SJCRH30 (cell line): Measurements from ENCODE around the gene LAPTM4A. TPM values are rescaled to one million over a fixed set of nuclear protein-coding genes. Genes with fewer than 3 reads are reported as not detected.
"Not testable (repeated sequence)": the region's sequence is repeated elsewhere in the genome, so short reads cannot be mapped to it uniquely, and the experiment has no call there.

Source experiments
- DNase-seq, 2 experiments: peaks; one replicate each; pipeline ENCODE4 v3.0.0-alpha.2; 2015 to 2020
- H3K27ac ChIP-seq: fragments of 250-450 bp; sonication (Bioruptor Pico); 2 replicates; pipeline ENCODE4 v1.5.1; 2020; ENCODE audit warnings: mild to moderate bottlenecking, moderate library complexity
- H3K27me3 ChIP-seq: fragments of 250-450 bp; sonication (Bioruptor Pico); 2 replicates; pipeline ENCODE4 v1.5.1; 2020; ENCODE audit warnings: mild to moderate bottlenecking, moderate library complexity
- H3K36me3 ChIP-seq: fragments of 250-450 bp; sonication (Bioruptor Pico); 2 replicates; pipeline ENCODE4 v1.5.1; 2020; ENCODE audit warnings: mild to moderate bottlenecking, moderate library complexity
- H3K4me1 ChIP-seq: fragments of 250-450 bp; sonication (Bioruptor Pico); 2 replicates; pipeline ENCODE4 v1.5.1; 2020; ENCODE audit warnings: mild to moderate bottlenecking, moderate library complexity
- H3K4me3 ChIP-seq: fragments of 250-450 bp; sonication (Bioruptor Pico); 2 replicates; pipeline ENCODE4 v1.5.1; 2020; ENCODE audit warnings: mild to moderate bottlenecking, moderate library complexity
- H3K9me3 ChIP-seq: fragments of 250-450 bp; sonication (Bioruptor Pico); replicated peaks from 2 replicates; pipeline ENCODE4 v1.5.1; 2020; ENCODE audit warnings: mild to moderate bottlenecking, moderate library complexity
- total RNA-seq: library from RNA; depleted of rRNA; stranded (reverse); fragments of >200 nt; shearing (Covaris generic); gene quantifications from 2 replicates; pipeline ENCODE4 v1.2.3, GENCODE V29; 2014

Gene LAPTM4A
- total RNA-seq, 1 experiment from 2014 or later, result 133 TPM

- not testable (repeated sequence) for H3K4me1 ChIP-seq, H3K36me3 ChIP-seq, H3K9me3 ChIP-seq, H3K4me3 ChIP-seq, H3K27ac ChIP-seq, DNase-seq, H3K27me3 ChIP-seq
Observed at GRCh38 chr2:20085909-20086308, 34.5 kb upstream of the LAPTM4A start.

GRCh38 chr2:20082812-20083211 is 31.4 kb upstream of the LAPTM4A start:
- not testable (repeated sequence) for H3K27ac ChIP-seq, H3K36me3 ChIP-seq, H3K27me3 ChIP-seq, H3K9me3 ChIP-seq, DNase-seq, H3K4me3 ChIP-seq
- peaks cover 15% of the 10 kb centered on the region for H3K4me1 ChIP-seq

- Histone ChIP-seq H3K27ac (no peak overlapping the region), H3K27me3 (no peaks in the 10 kb centered on the region), H3K9me3 (peaks cover 3% of the 10 kb centered on the region; the same call in 1 of the 2 replicates), H3K4me1 (peaks cover 15% of the 10 kb centered on the region), H3K4me3 (no peak overlapping the region), H3K36me3 (no peaks in the 10 kb centered on the region)
- no peak for DNase-seq
Observed at GRCh38 chr2:20081841-20082240, 30.4 kb upstream of the LAPTM4A start.

GRCh38 chr2:20080839-20081415 is 29.5 kb upstream of the LAPTM4A start:
- Histone ChIP-seq H3K9me3 (no peaks in the 10 kb centered on the region; the same call in 1 of the 2 replicates), H3K36me3 (no peaks in the 10 kb centered on the region), H3K27me3 (no peaks in the 10 kb centered on the region), H3K27ac (no peak overlapping the region), H3K4me3 (no peak overlapping the region), H3K4me1 (peaks cover 15% of the 10 kb centered on the region)
- peak; percentile 87 to 91 for DNase-seq

- no peak for DNase-seq
- H3K9me3 ChIP-seq, result no peaks in the 10 kb centered on the region; the same call in 1 of the 2 replicates
- no peak overlapping the region for H3K4me3 ChIP-seq
- H3K27ac ChIP-seq, result no peak overlapping the region
- H3K36me3 ChIP-seq, result no peaks in the 10 kb centered on the region
- H3K4me1 ChIP-seq, result peaks cover 15% of the 10 kb centered on the region
- H3K27me3 ChIP-seq, result no peaks in the 10 kb centered on the region
Observed at GRCh38 chr2:20080428-20080827, 29.0 kb upstream of the LAPTM4A start.

GRCh38 chr2:20079546-20080115 is 28.2 kb upstream of the LAPTM4A start:
- no peaks in the 10 kb centered on the region; the same call in 1 of the 2 replicates for H3K9me3 ChIP-seq
- no peak for DNase-seq
- H3K27ac ChIP-seq, result no peak overlapping the region
- H3K36me3 ChIP-seq, result no peaks in the 10 kb centered on the region
- no peak overlapping the region for H3K4me3 ChIP-seq
- H3K4me1 ChIP-seq, result peaks cover 15% of the 10 kb centered on the region
- H3K27me3 ChIP-seq, result no peaks in the 10 kb centered on the region

GRCh38 chr2:20077411-20077940 is 26.0 kb upstream of the LAPTM4A start:
- Histone ChIP-seq H3K4me3 (no peak overlapping the region), H3K9me3 (no peaks in the 10 kb centered on the region; the same call in 1 of the 2 replicates), H3K27ac (no peak overlapping the region), H3K4me1 (peaks cover 15% of the 10 kb centered on the region), H3K27me3 (no peaks in the 10 kb centered on the region), H3K36me3 (no peaks in the 10 kb centered on the region)
- no peak for DNase-seq

- Histone ChIP-seq H3K4me3 (no peak overlapping the region), H3K36me3 (no peaks in the 10 kb centered on the region), H3K27ac (no peak overlapping the region), H3K27me3 (no peaks in the 10 kb centered on the region), H3K4me1 (peaks cover 19% of the 10 kb centered on the region), H3K9me3 (no peaks in the 10 kb centered on the region; the same call in 1 of the 2 replicates)
- no peak for DNase-seq
Observed at GRCh38 chr2:20076757-20077156, 25.3 kb upstream of the LAPTM4A start.

- no peak overlapping the region for H3K27ac ChIP-seq
Observed at GRCh38 chr2:20074901-20075300, 23.5 kb upstream of the LAPTM4A start.

GRCh38 chr2:20074046-20074648 is 22.7 kb upstream of the LAPTM4A start:
- not testable (repeated sequence) for H3K27me3 ChIP-seq, H3K27ac ChIP-seq, H3K9me3 ChIP-seq, DNase-seq, H3K4me3 ChIP-seq, H3K36me3 ChIP-seq
- H3K4me1 ChIP-seq, result peaks cover 10% of the 10 kb centered on the region; the same call in 1 of the 2 replicates

More at GRCh38 chr2:20074901-20075300, 23.5 kb upstream of the LAPTM4A start:
- no peaks in the 10 kb centered on the region; the same call in 1 of the 2 replicates for H3K9me3 ChIP-seq
- H3K4me1 ChIP-seq, result peaks cover 10% of the 10 kb centered on the region; the same call in 1 of the 2 replicates
- DNase-seq, result no peak
- no peaks in the 10 kb centered on the region for H3K36me3 ChIP-seq
- no peaks in the 10 kb centered on the region for H3K27me3 ChIP-seq
- H3K4me3 ChIP-seq, result no peak overlapping the region

- no peak for DNase-seq
- no peak overlapping the region for H3K27ac ChIP-seq
- H3K9me3 ChIP-seq, result no peaks in the 10 kb centered on the region; the same call in 1 of the 2 replicates
Observed at GRCh38 chr2:20073460-20073859, 22.0 kb upstream of the LAPTM4A start.

GRCh38 chr2:20072436-20073158 is 21.2 kb upstream of the LAPTM4A start:
- H3K27ac ChIP-seq, result no peak overlapping the region
- H3K4me1 ChIP-seq, result peaks cover 10% of the 10 kb centered on the region; the same call in 1 of the 2 replicates
- H3K4me3 ChIP-seq, result peak overlapping the region; percentile 19; the same call in 1 of the 2 replicates

More at GRCh38 chr2:20073460-20073859, 22.0 kb upstream of the LAPTM4A start:
- Histone ChIP-seq H3K27me3 (no peaks in the 10 kb centered on the region), H3K4me3 (no peak overlapping the region), H3K4me1 (peaks cover 10% of the 10 kb centered on the region; the same call in 1 of the 2 replicates), H3K36me3 (no peaks in the 10 kb centered on the region)

GRCh38 chr2:20071397-20072383 is 20.3 kb upstream of the LAPTM4A start:
- Histone ChIP-seq H3K27me3 (no peaks in the 10 kb centered on the region), H3K4me3 (peak overlapping the region; percentile 19; the same call in 1 of the 2 replicates), H3K9me3 (no peaks in the 10 kb centered on the region), H3K27ac (0 out of 2 replicates have a peak overlapping the region, but pooled peaks have one; percentile 13), H3K4me1 (peaks cover 10% of the 10 kb centered on the region; the same call in 1 of the 2 replicates), H3K36me3 (no peaks in the 10 kb centered on the region)
- peak; percentile 38 to 54 for DNase-seq

More at GRCh38 chr2:20072436-20073158, 21.2 kb upstream of the LAPTM4A start:
- Histone ChIP-seq H3K9me3 (no peaks in the 10 kb centered on the region), H3K27me3 (no peaks in the 10 kb centered on the region), H3K36me3 (no peaks in the 10 kb centered on the region)
- DNase-seq, result no peak
